ENCODE measurements around the gene TEX26. TPM values are rescaled to one million over a fixed set of nuclear protein-coding genes. Genes with fewer than 3 reads are reported as not detected.

TEX26 gene
- total RNA-seq, 1 experiment from 2014 or later, result not detected

- CTCF ChIA-PET, result no interaction called here
- H3K36me3 Mint-ChIP-seq (ENCODE audit: insufficient read depth, unreplicated experiment), result no peaks in the 10 kb centered on the region
- TF ChIP-seq CTCF (IDR thresholded peaks at IDR 0.05; ENCODE audit: unreplicated experiment), result no peak
- no peak overlapping the region for H3K4me3 Mint-ChIP-seq (ENCODE audit: low read depth, unreplicated experiment)
- no peaks in the 10 kb centered on the region for H3K9me3 Mint-ChIP-seq (ENCODE audit: low read depth, unreplicated experiment)
- no peaks in the 10 kb centered on the region for H3K4me1 Mint-ChIP-seq (ENCODE audit: low read depth, unreplicated experiment)
- peaks cover 16% of the 10 kb centered on the region for H3K27me3 Mint-ChIP-seq (ENCODE audit: unreplicated experiment)
- BruUV-seq (replicated peaks), result no TSS peak
- intact Hi-C loops (cut with micrococcal nuclease; ENCODE audit: unreplicated experiment), result no loop called here
- DNase-seq, result no peak
- H3K27ac Mint-ChIP-seq (ENCODE audit: unreplicated experiment), result no peak overlapping the region
These were observed 59.5 kb downstream of the TEX26 start for GRCh38 chr13:30991922-30992321.

- Mint-ChIP-seq H3K36me3 (ENCODE audit: insufficient read depth, unreplicated experiment) (no peaks in the 10 kb centered on the region), H3K27me3 (ENCODE audit: unreplicated experiment) (peaks cover 16% of the 10 kb centered on the region), H3K4me3 (ENCODE audit: low read depth, unreplicated experiment) (no peak overlapping the region), H3K27ac (ENCODE audit: unreplicated experiment) (no peak overlapping the region), H3K9me3 (ENCODE audit: low read depth, unreplicated experiment) (no peaks in the 10 kb centered on the region), H3K4me1 (ENCODE audit: low read depth, unreplicated experiment) (no peaks in the 10 kb centered on the region)
- no TSS peak for BruUV-seq (replicated peaks)
- DNase-seq, result no peak
- no peak for TF ChIP-seq CTCF (IDR thresholded peaks at IDR 0.05; ENCODE audit: unreplicated experiment)
- intact Hi-C loops (cut with micrococcal nuclease; ENCODE audit: unreplicated experiment), result no loop called here
- CTCF ChIA-PET, result interaction anchor here (0.6 kb wide), 1 partner anchor 333 kb away, joined by 3 read pairs; no protein-coding TSS in a partner anchor
These were observed 62.9 kb downstream of the TEX26 start for GRCh38 chr13:30995331-30995730.

DNA sequence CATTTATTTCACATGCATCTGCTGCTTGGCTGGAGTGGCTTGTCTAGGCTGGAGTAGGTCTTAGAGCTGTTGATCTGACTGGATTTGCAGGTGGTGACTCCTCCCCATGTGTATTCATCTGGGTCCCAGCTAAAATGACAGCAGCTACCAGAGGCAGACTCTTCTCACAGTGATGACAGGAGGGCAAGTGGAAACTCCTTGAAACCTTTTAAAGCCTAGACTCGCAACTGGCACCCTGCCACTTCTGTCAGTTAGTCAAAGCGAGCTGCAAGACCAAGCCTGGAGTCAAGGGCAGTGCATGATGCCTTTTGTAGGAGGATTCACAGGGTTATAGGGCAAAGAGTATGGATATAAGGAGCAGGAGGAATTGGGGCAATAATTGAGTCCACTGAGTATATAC is 65.2 kb downstream of the TEX26 start:
- Mint-ChIP-seq H3K27ac (ENCODE audit: unreplicated experiment) (no peak overlapping the region), H3K4me3 (ENCODE audit: low read depth, unreplicated experiment) (no peak overlapping the region), H3K9me3 (ENCODE audit: low read depth, unreplicated experiment) (no peaks in the 10 kb centered on the region), H3K27me3 (ENCODE audit: unreplicated experiment) (peaks cover 6% of the 10 kb centered on the region), H3K36me3 (ENCODE audit: insufficient read depth, unreplicated experiment) (no peaks in the 10 kb centered on the region), H3K4me1 (ENCODE audit: low read depth, unreplicated experiment) (no peaks in the 10 kb centered on the region)
- no peak for DNase-seq
- CTCF ChIA-PET, result no interaction called here
- TF ChIP-seq CTCF (IDR thresholded peaks at IDR 0.05; ENCODE audit: unreplicated experiment), result no peak
- BruUV-seq (replicated peaks), result no TSS peak
- intact Hi-C loops (cut with micrococcal nuclease; ENCODE audit: unreplicated experiment), result no loop called here

DNA sequence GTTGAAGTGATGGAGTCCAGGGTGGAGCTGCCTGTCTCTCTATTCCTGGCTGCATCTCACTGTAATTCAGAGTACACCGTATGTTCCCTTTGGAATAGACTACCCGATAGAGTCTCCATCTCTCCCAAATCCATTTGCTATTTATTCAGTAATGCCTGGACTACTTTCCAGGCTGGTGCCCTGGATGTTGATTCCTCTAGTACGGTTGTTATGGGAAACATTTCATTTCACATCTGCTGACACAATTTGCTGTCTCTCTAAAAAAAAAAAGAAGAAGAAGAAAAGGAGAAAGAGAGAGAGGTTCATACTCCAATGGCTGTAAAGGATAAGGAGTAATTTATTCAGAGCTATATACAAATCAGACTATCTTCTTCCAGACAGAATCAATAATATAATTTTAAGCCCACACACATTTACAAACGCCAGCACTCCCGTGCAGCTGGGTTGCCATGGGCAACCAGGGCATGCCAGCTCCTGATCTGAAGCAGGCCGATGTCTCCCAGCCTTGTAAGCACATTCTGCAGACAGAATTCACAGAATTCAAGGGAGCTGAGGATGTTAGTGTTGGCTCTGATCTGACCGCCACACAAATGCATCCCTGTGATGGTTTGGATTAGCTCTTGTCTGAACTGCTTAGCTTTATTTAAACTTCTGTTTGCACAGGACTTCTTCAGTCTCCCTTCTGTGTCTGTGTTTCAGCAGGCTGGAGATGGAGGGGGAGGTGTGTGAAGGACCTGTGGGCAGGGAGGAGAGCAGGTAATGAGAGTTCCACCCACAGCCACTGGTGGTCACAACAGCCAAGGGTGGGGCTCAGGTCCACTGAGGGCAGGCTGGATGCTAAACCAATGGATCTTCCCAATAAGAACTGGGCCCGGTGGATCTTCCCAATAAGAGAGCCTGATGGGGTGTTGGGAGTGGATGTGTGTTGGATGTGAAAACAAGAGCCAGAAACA is 66.0 kb downstream of the TEX26 start:
- H3K36me3 Mint-ChIP-seq (ENCODE audit: insufficient read depth, unreplicated experiment), result no peaks in the 10 kb centered on the region
- CTCF ChIA-PET, result no interaction called here
- DNase-seq, result no peak
- BruUV-seq (replicated peaks), result no TSS peak
- no peak for TF ChIP-seq CTCF (IDR thresholded peaks at IDR 0.05; ENCODE audit: unreplicated experiment)
- H3K27ac Mint-ChIP-seq (ENCODE audit: unreplicated experiment), result no peak overlapping the region
- no peaks in the 10 kb centered on the region for H3K4me1 Mint-ChIP-seq (ENCODE audit: low read depth, unreplicated experiment)
- intact Hi-C loops (cut with micrococcal nuclease; ENCODE audit: unreplicated experiment), result no loop called here
- H3K9me3 Mint-ChIP-seq (ENCODE audit: low read depth, unreplicated experiment), result no peaks in the 10 kb centered on the region
- H3K27me3 Mint-ChIP-seq (ENCODE audit: unreplicated experiment), result no peaks in the 10 kb centered on the region
- no peak overlapping the region for H3K4me3 Mint-ChIP-seq (ENCODE audit: low read depth, unreplicated experiment)
